Psoas muscle (tissue), 8 donors: ENCODE results near the gene KCNE2. TPM values are rescaled to one million over a fixed set of nuclear protein-coding genes. Genes with fewer than 3 reads are reported as not detected.
A peak's percentile ranks its signal among the peaks of the same experiment; 100 is the strongest.

Experiments
- ATAC-seq, 4 donors: fragments of 200-7000 bp; cut with Tn5 transposase; one replicate each; pipeline ENCODE4 v1.9.1; 2020; ENCODE audit warnings: moderate library complexity in 3 of 4, mild to moderate bottlenecking in 2 of 4
- DNase-seq, 2 donors: peaks; one replicate each; pipeline ENCODE4 v3.0.0-alpha.2; 2020
- H3K27ac ChIP-seq: fragments of 200-600 bp; one replicate; pipeline ENCODE4 v1.8.0; 2022
- H3K27me3 ChIP-seq, 3 donors: fragments of 200-600 bp in 1 of 3; one replicate each; pipeline versions ENCODE4 v1.6.1 to v1.8.0; 2013 to 2022; ENCODE audit warnings: low read length in 2 of 3, mild to moderate bottlenecking in 2 of 3, moderate library complexity in 1 of 3; ENCODE audit not compliant: insufficient read depth in 3 of 3
- H3K36me3 ChIP-seq, 2 donors: fragments of 200-600 bp in 1 of 2; one replicate each; pipeline versions ENCODE4 v1.6.1 to v1.8.0; 2013 to 2022; ENCODE audit warnings: low read depth in 1 of 2, mild to moderate bottlenecking in 1 of 2, moderate library complexity in 1 of 2; ENCODE audit not compliant: insufficient read depth in 1 of 2
- H3K4me1 ChIP-seq: fragments of 200-600 bp; one replicate; pipeline ENCODE4 v1.8.0; 2022
- H3K4me3 ChIP-seq: fragments of 200-600 bp; one replicate; pipeline ENCODE4 v1.8.0; 2022; ENCODE audit warnings: mild to moderate bottlenecking
- H3K9me3 ChIP-seq: fragments of 200-600 bp; one replicate; pipeline ENCODE4 v1.8.0; 2022
- CTCF ChIP-seq: fragments of 200-600 bp; IDR thresholded peaks from one replicate; pipeline ENCODE4 v1.8.0; 2022; ENCODE audit warnings: antibody characterized with exemption
- WGBS, 3 donors: extraction: QIAGEN DNeasy Blood & Tissue Kit; methylation state at CpG; one replicate each; pipeline versions ENCODE4 v1.1.6 to v1.1.7; 2013; 5-methylcytosine and 5-hydroxymethylcytosine counted together
- intact Hi-C, 2 donors: fragments of 100-400 bp; cut with DNase I; formaldehyde crosslinking; loops; one replicate each; pipeline versions ENCODE4 v1.11.0 to v1.14.2; 2022
- polyA plus RNA-seq, 3 donors: library from polyadenylated mRNA; stranded (reverse); fragments of 200-250 nt; gene quantifications; one replicate each; pipeline ENCODE4 v1.2.3, GENCODE V29; 2013
- total RNA-seq, 4 donors: library from RNA; stranded (reverse); fragmentation: NEBNext Ultra II Directional in 2 of 4; extraction: Animal tissue kit (Norgen Biotek cat#: 25700) in 2 of 4; gene quantifications; one replicate each; pipeline versions ENCODE4 v1.2.1 to v1.2.4, GENCODE V29; 2021 to 2023
- donor health status: healthy with polysubstance abuse.
- donor health status: DM: no; HTN: no; CAD: no; lungs with moderate emphysema.
- donor health status: Bipolar disorder and iron deficiency.
- donor health status: healthy.
- donor health status: DM: yes; HTN: yes; CAD: no.
- donor health status: DM: no; HTN: no; CAD: no.
- donor health status: DM: no; HTN: no; CAD: no.
- donor health status: DM: yes; HTN: yes; CAD: no.

The KCNE2 gene
- total and polyA plus RNA-seq, 7 donors = 0.12 to 0.95 (median 0.41) TPM; not detected in 1

- DNase-seq = no peak
- intact Hi-C loops = loop anchor here in 1 of 2 donors (5.0 kb wide), 1 partner anchor 406 kb away; no protein-coding TSS in a partner anchor
- no peak for TF ChIP-seq CTCF
- H3K4me1 ChIP-seq = peaks cover 10% of the 10 kb centered on the region
- H3K36me3 ChIP-seq = no peaks in the 10 kb centered on the region
- no peak overlapping the region for H3K4me3 ChIP-seq
- ATAC-seq = no peak
- no peaks in the 10 kb centered on the region for H3K9me3 ChIP-seq
- no peaks in the 10 kb centered on the region for H3K27me3 ChIP-seq
- H3K27ac ChIP-seq = no peak overlapping the region
- 55 to 70% (median 69%) methylated on average over 7 of the region's 7 CpGs for WGBS, 3 donors
Measured at GRCh38 chr21:34343347-34343746, 20.5 kb upstream of the KCNE2 start.

DNA sequence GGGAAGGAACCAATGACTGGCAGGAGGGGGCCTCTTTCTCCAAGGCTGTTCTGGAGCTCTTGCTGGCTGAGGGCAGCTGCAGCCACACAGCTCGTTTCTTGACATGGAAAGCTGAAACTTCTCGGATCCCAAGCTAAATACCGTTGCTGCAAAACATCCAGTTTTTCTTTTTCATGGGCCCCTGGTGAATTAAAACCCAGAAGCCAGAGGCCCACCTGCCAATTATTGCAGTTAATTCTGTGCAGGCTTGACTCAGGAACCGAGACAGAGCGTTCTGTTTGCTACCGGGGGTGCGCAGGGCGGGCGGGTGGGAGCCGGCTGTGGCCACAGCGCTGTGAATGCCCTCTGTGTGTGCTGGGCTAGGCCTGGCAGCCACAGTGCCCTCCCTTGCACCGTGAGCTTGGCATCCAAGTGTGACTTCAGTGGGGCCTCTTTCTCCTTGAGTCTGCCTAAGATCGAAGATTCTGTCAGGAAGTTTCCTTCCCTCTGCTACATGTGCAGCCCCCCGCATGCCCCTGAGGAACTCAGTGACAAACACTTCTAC is 19.9 kb upstream of the KCNE2 start:
- TF ChIP-seq CTCF = no peak
- peaks cover 10% of the 10 kb centered on the region for H3K4me1 ChIP-seq
- intact Hi-C loops = loop anchor here in 1 of 2 donors (5.0 kb wide), 1 partner anchor 407 kb away; no protein-coding TSS in a partner anchor
- WGBS, 3 donors = 61 to 65% (median 64%) methylated on average over 12 to 14 of the region's 14 CpGs
- ATAC-seq (peak in 1 of 4 donors; percentile 23), DNase-seq (no peak)
- H3K27ac ChIP-seq = no peak overlapping the region
- no peaks in the 10 kb centered on the region for H3K27me3 ChIP-seq
- no peak overlapping the region for H3K4me3 ChIP-seq
- H3K36me3 ChIP-seq = no peaks in the 10 kb centered on the region
- H3K9me3 ChIP-seq = no peaks in the 10 kb centered on the region

DNA sequence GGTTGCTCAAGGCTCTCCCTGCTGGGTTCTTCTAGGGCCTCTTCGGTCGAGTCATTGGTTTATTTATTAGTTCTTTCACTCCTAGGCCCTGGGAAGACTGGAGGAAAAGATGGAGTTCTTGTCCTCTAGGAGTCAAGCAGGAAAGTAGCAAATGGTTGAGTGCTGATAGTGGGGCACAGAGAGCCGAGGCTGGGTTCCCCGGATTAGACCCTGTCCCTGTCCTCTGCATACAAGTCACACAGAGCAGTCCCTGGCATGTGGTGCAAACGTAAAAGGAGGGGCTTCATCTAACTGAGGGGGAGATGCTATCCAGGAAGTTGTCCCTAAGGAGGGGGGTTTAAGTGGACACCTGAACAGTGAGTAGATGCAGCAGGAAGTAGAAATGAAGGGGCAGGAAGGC is 19.2 kb upstream of the KCNE2 start:
- no peak overlapping the region for H3K27ac ChIP-seq
- WGBS, 3 donors = 89 to 96% (median 90%) methylated on average over 5 of the region's 5 CpGs
- H3K36me3 ChIP-seq = no peaks in the 10 kb centered on the region
- no peak overlapping the region for H3K4me3 ChIP-seq
- ATAC-seq = peak in 1 of 4 donors; percentile 13
- no peaks in the 10 kb centered on the region for H3K9me3 ChIP-seq
- intact Hi-C loops = loop anchor here in 1 of 2 donors (5.0 kb wide), 1 partner anchor 407 kb away; no protein-coding TSS in a partner anchor
- no peak for DNase-seq
- TF ChIP-seq CTCF = no peak
- H3K27me3 ChIP-seq = no peaks in the 10 kb centered on the region
- peaks cover 10% of the 10 kb centered on the region for H3K4me1 ChIP-seq

- Histone ChIP-seq H3K36me3 (no peaks in the 10 kb centered on the region), H3K27ac (peak overlapping the region; percentile 47), H3K9me3 (no peaks in the 10 kb centered on the region), H3K4me3 (no peak overlapping the region), H3K27me3 (no peaks in the 10 kb centered on the region), H3K4me1 (peaks cover 10% of the 10 kb centered on the region)
- ATAC-seq (peak in 1 of 4 donors; percentile 5), DNase-seq (no peak)
- no peak for TF ChIP-seq CTCF
- WGBS, 3 donors = 71 to 75% (median 74%) methylated on average over 15 of the region's 15 CpGs
- intact Hi-C loops = loop anchor here (5.0 kb wide), 3 partner anchors 273 to 428 kb away; partner anchors contain the start of genes ATP5PO (in 1 of the 2), MRPS6 (in 1 of the 2) and SLC5A3 (in 1 of the 2)
Measured at GRCh38 chr21:34345091-34345871, 18.5 kb upstream of the KCNE2 start.
